ENCODE results near the gene RNF157.
"Not testable (repeated sequence)": the region's sequence is repeated elsewhere in the genome, so short reads cannot be mapped to it uniquely, and the experiment has no call there.

Gene RNF157

DNA sequence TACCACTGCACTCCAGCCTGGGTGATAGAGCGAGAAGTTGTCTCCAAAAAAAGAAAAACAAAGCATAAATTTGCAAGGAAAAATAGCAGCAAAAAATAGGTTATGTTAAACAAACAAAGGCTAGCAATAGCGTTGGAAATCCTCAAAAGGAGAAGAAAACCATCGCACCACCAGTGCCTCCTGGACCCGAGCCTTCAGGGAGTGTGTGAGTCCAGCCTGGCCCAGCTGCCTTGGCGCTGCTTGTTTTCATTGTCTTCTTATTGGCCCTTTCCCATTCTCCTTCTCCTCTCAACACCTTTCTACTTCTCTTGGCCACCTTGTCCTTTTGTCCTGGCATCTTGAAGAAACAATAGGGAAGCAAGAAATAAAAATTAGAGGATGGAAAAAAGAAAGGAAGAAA is 20.4 kb upstream of the RNF157 start:
- H3K4me3 ChIP-seq (ENCODE audit: low read depth, low read length): no peak overlapping the region
- H3K36me3 ChIP-seq (ENCODE audit: control insufficient read depth in 2 of 2, insufficient read depth in 1 of 2, low read length in 2 of 2): no peaks in the 10 kb centered on the region
- TF ChIP-seq, protein P1, sequence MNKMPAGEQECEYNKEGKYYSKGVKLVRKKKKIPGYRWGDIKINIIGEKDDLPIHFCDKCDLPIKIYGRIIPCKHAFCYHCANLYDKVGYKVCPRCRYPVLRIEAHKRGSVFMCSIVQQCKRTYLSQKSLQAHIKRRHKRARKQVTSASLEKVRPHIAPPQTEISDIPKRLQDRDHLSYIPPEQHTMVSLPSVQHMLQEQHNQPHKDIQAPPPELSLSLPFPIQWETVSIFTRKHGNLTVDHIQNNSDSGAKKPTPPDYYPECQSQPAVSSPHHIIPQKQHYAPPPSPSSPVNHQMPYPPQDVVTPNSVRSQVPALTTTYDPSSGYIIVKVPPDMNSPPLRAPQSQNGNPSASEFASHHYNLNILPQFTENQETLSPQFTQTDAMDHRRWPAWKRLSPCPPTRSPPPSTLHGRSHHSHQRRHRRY (tag by site-specific recombination; IDR thresholded peaks at IDR 0.05): no peak
- TF ChIP-seq, protein P2, sequence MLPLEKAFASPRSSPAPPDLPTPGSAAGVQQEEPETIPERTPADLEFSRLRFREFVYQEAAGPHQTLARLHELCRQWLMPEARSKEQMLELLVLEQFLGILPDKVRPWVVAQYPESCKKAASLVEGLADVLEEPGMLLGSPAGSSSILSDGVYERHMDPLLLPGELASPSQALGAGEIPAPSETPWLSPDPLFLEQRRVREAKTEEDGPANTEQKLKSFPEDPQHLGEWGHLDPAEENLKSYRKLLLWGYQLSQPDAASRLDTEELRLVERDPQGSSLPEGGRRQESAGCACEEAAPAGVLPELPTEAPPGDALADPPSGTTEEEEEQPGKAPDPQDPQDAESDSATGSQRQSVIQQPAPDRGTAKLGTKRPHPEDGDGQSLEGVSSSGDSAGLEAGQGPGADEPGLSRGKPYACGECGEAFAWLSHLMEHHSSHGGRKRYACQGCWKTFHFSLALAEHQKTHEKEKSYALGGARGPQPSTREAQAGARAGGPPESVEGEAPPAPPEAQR (tag by site-specific recombination; IDR thresholded peaks at IDR 0.05): no peak
- TF ChIP-seq, protein P3, sequence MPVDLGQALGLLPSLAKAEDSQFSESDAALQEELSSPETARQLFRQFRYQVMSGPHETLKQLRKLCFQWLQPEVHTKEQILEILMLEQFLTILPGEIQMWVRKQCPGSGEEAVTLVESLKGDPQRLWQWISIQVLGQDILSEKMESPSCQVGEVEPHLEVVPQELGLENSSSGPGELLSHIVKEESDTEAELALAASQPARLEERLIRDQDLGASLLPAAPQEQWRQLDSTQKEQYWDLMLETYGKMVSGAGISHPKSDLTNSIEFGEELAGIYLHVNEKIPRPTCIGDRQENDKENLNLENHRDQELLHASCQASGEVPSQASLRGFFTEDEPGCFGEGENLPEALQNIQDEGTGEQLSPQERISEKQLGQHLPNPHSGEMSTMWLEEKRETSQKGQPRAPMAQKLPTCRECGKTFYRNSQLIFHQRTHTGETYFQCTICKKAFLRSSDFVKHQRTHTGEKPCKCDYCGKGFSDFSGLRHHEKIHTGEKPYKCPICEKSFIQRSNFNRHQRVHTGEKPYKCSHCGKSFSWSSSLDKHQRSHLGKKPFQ (tag by site-specific recombination; IDR thresholded peaks at IDR 0.05): no peak
- TF ChIP-seq ZNF10 (tag by site-specific recombination; IDR thresholded peaks at IDR 0.05) (no peak), ZNF248 (tag by site-specific recombination; IDR thresholded peaks at IDR 0.05) (no peak), GLI4 (tag by site-specific recombination; IDR thresholded peaks at IDR 0.05) (no peak), WT1 (tag by site-specific recombination; IDR thresholded peaks at IDR 0.05) (no peak), ZBTB21 (tag by site-specific recombination; IDR thresholded peaks at IDR 0.05) (no peak), ZEB2 (tag by site-specific recombination; IDR thresholded peaks at IDR 0.05) (no peak), SCRT1 (tag by site-specific recombination; IDR thresholded peaks at IDR 0.05; ENCODE audit: borderline replicate concordance) (no peak)
- ChIA-PET POLR2A (no interaction called here), CTCF (interaction anchor here (0.7 to 6.4 kb wide), 3 partner anchors 20 to 139 kb away, joined by 3 to 47 read pairs (median 3); no protein-coding TSS in a partner anchor)
- no peak overlapping the region for H3K27ac ChIP-seq (ENCODE audit: extremely low read depth, low read depth, low read length)
- H3K9me3 ChIP-seq (ENCODE audit: control insufficient read depth, insufficient read depth, low read depth, low read length): no peaks in the 10 kb centered on the region
- H3K4me1 ChIP-seq (ENCODE audit: control insufficient read depth, insufficient read depth, low read length): no peaks in the 10 kb centered on the region

DNA sequence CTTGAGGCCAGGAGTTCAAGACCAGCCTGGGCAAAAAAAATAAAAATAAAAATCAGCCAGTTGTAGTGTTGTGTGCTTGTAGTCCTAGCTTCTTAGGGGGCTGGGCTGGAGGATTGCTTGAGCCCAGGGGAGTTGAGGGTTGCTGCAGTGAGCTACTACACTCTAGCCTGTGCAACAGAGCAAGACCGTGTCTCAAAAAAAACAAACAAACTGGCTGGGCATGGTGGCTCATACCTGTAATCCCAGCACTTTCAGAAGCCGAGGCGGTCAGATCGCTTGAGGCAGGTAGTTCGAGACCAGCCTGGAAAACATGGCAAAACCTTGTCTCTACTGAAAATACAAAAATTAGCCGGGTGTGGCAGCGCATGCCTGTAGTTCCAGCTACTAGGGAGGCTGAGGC is 19.9 kb upstream of the RNF157 start:
- no peaks in the 10 kb centered on the region for H3K36me3 ChIP-seq (ENCODE audit: control insufficient read depth in 2 of 2, insufficient read depth in 1 of 2, low read length in 2 of 2)
- POLR2A ChIA-PET: no interaction called here
- H3K4me1 ChIP-seq (ENCODE audit: control insufficient read depth, insufficient read depth, low read length): no peaks in the 10 kb centered on the region
- CTCF ChIA-PET: interaction anchor here (0.6 to 6.4 kb wide), 5 partner anchors 12 to 240 kb away, joined by 3 to 47 read pairs (median 3); no protein-coding TSS in a partner anchor
- no peak overlapping the region for H3K27ac ChIP-seq (ENCODE audit: extremely low read depth, low read depth, low read length)
- H3K9me3 ChIP-seq (ENCODE audit: control insufficient read depth, insufficient read depth, low read depth, low read length): no peaks in the 10 kb centered on the region
- TF ChIP-seq HOXA7 (CRISPR knock-in tag; IDR thresholded peaks at IDR 0.05; ENCODE audit: borderline replicate concordance): no peak
- no peak for TF ChIP-seq ZNF292 (tag by site-specific recombination; IDR thresholded peaks at IDR 0.05; ENCODE audit: borderline replicate concordance, low read depth)
- TF ChIP-seq, protein P4, sequence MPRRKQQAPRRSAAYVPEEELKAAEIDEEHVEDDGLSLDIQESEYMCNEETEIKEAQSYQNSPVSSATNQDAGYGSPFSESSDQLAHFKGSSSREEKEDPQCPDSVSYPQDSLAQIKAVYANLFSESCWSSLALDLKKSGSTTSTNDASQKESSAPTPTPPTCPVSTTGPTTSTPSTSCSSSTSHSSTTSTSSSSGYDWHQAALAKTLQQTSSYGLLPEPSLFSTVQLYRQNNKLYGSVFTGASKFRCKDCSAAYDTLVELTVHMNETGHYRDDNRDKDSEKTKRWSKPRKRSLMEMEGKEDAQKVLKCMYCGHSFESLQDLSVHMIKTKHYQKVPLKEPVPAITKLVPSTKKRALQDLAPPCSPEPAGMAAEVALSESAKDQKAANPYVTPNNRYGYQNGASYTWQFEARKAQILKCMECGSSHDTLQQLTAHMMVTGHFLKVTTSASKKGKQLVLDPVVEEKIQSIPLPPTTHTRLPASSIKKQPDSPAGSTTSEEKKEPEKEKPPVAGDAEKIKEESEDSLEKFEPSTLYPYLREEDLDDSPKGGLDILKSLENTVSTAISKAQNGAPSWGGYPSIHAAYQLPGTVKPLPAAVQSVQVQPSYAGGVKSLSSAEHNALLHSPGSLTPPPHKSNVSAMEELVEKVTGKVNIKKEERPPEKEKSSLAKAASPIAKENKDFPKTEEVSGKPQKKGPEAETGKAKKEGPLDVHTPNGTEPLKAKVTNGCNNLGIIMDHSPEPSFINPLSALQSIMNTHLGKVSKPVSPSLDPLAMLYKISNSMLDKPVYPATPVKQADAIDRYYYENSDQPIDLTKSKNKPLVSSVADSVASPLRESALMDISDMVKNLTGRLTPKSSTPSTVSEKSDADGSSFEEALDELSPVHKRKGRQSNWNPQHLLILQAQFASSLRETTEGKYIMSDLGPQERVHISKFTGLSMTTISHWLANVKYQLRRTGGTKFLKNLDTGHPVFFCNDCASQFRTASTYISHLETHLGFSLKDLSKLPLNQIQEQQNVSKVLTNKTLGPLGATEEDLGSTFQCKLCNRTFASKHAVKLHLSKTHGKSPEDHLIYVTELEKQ (tag by site-specific recombination; IDR thresholded peaks at IDR 0.05; ENCODE audit: borderline replicate concordance): no peak
- no peak for TF ChIP-seq ZNF776 (tag by site-specific recombination; IDR thresholded peaks at IDR 0.05; ENCODE audit: borderline replicate concordance)
- no peak for TF ChIP-seq KLF1 (tag by site-specific recombination; IDR thresholded peaks at IDR 0.05)
- TF ChIP-seq ZNF24 (tag by site-specific recombination; IDR thresholded peaks at IDR 0.05): no peak
- no peak overlapping the region for H3K4me3 ChIP-seq (ENCODE audit: low read depth, low read length)

DNA sequence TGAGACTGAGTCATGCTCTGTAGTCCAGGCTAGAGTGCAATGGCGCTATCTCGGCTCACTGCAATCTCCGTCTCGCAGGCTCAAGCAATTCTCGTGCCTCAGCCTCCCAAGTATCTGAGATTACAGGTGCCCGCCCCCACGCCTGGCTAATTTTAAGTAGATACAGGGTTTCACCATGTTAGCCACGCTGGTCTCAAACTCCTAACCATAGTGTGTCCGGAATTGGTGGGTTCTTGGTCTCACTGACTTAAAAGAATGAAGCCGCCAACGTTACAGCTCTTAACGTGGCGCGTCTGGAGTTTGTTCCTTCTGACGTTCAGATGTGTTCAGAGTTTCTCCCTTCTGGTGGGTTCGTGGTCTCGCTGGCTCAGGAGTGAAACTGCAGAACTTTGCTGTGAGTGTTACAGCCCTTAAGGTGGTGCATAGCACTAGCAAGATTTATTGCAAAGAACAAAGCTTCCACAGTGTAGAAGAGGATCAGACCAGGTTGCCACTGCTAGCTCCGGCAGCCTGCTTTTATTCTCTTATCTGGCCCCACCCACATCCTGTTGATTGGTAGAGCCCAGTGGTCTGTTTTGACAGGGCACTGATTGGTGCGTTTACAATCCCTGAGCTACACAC is 16.2 kb upstream of the RNF157 start:
- ChIA-PET POLR2A (interaction anchor here (0.5 to 1.5 kb wide), 3 partner anchors 8 to 322 kb away, joined by 3 to 9 read pairs (median 5); partner anchors contain the start of gene UBALD2), CTCF (interaction anchor here (0.5 kb wide), 1 partner anchor 93 kb away, joined by 3 read pairs; no protein-coding TSS in a partner anchor)
- H3K9me3 ChIP-seq (ENCODE audit: control insufficient read depth, insufficient read depth, low read depth, low read length); H3K4me1 ChIP-seq (ENCODE audit: control insufficient read depth, insufficient read depth, low read length); H3K27ac ChIP-seq (ENCODE audit: extremely low read depth, low read depth, low read length); H3K36me3 ChIP-seq (ENCODE audit: control insufficient read depth in 2 of 2, insufficient read depth in 1 of 2, low read length in 2 of 2); H3K4me3 ChIP-seq (ENCODE audit: low read depth, low read length): not testable (repeated sequence)

Data from HEK293 (cell line).